Measurements from ENCODE around the gene C1orf159.
A peak's percentile ranks its signal among the peaks of the same experiment; 100 is the strongest.

The C1orf159 gene

DNA sequence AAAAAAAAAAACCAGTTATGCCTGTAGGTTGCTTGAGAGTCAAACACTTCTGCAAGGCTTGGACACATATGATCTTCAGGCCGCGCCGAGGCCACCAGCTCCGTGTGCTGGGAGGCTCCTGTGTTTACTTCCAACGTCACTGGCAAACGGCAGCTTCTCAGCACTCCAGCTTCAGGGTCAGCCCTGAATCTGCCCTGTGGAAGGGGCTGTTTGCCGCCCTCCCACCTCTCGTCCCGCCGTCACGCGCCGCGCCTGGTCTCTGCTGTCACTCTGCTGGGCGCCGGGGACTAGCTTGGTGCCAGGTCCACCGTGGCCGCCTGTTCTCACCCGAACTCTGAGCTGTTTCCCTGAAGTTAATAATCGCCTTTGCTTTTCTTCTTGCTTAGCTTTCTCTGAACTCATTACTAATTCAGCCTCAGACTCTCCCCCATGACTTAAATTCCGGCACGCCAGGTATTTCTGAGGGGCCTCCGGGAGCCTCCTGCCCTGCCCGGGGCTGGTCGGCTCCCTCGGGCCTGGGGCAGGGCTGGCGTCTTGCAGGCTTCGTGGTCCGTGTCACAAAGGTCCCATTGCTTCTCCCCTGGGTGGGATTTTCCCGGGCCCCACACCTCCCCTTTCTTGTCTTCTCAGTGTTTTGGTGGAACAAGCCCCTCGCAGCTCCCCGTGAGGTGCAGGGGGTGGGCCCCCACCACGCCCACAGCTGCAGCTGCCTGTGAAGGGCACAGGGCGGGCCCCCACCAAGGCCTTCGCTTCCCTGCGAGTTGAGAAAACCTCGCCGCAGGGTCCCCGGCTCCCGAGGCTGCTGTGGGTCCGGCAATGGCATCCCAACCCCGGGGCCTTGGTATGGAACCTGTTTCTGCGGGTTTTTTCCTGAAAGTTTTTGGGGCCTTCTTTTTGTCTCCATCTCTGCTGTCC is 14.6 kb upstream of the C1orf159 start:
- DNase-seq: no peak

DNA sequence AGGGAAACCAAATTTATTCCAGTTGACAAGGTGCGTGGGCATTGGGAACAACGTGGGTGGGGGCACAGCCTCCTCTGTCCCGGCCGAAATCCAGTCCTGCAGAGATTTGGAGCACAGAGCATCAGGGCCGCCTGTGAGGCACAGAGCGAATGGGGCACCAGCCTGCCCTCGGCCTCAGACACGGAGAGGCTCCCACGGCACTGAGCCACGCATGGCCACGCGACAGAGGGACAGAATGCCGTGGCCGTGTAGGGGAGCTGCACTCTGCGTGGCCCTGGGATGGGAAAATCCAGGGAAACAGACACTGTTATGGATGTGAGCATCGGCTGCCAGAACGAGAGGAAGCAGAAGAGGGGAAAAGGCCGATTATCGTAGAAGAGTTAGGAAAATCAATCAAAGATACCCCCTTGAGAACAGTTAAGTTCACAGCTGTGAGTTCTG is 13.5 kb upstream of the C1orf159 start:
- no peak for DNase-seq

- DNase-seq: no peak
These were observed 12.7 kb upstream of the C1orf159 start for GRCh38 chr1:1128454-1129139.

GRCh38 chr1:1127551-1128451 is 11.9 kb upstream of the C1orf159 start:
- no peak for DNase-seq

- DNase-seq: no peak
These were observed 10.1 kb upstream of the C1orf159 start for GRCh38 chr1:1125945-1126344.

DNA sequence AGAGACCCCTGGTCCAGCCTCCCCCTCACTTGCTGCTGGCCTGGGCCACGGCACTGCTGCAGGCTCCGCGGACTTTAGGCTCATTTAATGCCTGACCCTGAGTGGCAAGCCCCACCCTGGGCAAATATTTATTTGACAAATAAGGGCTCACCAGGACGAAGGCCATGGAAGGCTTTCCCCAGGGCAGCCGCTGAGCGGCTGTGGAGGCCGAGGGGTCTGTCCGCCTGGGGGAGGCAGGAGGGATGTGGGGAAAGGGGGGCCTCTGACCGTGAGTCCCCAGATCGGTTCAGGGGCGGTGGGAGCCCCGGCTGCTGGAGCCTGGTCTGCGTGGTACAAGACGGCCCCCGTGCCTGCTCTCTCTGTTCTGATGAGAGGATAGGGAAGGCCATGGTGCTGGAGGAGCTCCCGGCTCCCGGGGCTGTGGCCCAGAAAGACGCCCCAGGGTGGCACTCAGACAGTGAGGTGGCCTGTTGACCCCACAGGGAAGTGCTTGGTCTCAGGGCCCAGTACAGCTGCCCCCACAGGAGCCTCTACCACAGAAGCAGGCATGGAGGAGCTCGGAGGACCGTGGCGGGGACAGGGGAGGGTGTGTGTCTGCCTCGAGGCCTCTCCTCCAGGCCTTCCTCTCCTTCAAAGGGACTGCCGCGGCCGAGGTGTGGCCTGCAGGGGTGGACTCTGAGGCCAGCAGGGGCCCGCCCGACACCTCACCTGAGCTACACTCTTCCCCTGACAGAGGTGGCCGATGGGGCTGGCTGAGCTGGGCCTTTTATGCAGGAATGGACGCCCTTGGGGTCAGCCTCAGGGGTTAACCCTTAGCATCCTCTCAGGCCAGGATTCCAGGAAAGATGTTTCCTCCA is 9.1 kb upstream of the C1orf159 start:
- no peak for DNase-seq

- DNase-seq: no peak
These were observed 8.6 kb upstream of the C1orf159 start for GRCh38 chr1:1124508-1124785.

- no peak for DNase-seq
These were observed 8.0 kb upstream of the C1orf159 start for GRCh38 chr1:1123581-1124507.

- DNase-seq: no peak
These were observed 7.1 kb upstream of the C1orf159 start for GRCh38 chr1:1122981-1123480.

- peak; percentile 78 for DNase-seq
These were observed 6.4 kb upstream of the C1orf159 start for GRCh38 chr1:1122078-1122811.

DNA sequence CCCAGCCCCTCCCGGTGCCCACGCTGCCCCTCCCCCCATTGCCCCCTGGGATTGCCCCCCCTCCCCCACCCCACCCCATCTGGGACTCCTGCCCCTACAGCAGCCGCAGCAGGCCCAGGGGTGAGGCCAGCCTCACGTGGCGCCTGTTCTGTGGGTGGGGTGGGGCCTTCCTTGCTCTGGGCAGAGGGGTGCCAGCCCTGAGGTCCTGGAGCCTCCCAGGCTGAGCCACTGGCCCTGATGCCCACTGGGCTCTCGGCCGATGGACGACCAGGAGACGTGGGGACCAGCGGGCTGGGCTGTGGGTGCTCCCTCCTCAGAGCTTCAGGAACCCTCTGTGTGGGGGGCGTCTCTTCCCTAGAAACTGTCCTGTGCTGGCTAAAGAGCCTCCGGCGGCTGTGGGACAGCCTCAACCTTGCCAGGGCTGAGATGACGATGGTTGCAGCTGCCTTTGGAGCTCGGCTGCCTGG is 5.8 kb upstream of the C1orf159 start:
- DNase-seq: no peak

DNA sequence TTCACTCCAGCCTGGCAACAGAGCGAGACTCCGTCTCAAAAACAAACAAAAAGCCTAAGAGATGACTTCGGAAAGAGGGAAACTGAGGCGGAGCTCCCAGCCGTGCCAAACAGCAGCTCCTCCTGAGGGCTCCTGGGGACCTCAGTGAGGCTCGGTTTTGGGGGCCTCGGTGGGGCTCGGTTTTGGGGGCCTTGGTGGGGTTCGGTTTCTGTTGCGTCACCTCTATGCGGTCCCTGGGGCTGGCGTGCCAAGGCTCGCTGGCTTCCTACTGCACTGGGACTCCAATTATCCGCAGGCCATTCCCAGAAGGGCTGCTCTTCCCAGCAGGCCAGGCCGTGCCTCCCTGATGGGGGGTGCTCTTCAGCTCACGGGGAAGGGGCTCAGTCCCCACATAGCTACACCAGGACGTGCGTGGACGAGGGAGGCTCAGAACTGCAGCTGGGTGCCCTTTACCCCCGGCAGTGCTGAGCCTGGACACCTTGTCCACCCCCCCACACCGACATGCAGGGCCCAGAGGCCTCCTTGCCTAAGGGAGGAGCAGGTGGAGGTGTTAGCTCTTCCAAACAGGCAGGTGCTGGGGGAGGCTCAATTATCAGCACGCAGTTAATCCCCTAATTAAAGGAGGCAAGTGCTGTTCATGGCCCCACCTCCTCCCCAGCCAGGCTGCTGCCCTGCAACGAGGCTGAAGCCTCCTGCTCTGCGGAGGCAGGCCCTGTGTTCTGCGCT is 5.1 kb upstream of the C1orf159 start:
- DNase-seq: peak; percentile 84

- no peak for DNase-seq
These were observed 4.2 kb upstream of the C1orf159 start for GRCh38 chr1:1120096-1120495.

- DNase-seq: no peak
These were observed 3.5 kb upstream of the C1orf159 start for GRCh38 chr1:1119272-1119890.

- DNase-seq: no peak
These were observed 3.0 kb upstream of the C1orf159 start for GRCh38 chr1:1118876-1119220.

GRCh38 chr1:1118011-1118875 is 2.4 kb upstream of the C1orf159 start:
- no peak for DNase-seq

GRCh38 chr1:1117469-1117831 is 1.6 kb upstream of the C1orf159 start:
- no peak for DNase-seq

Measured in NCI-H1436 (cell line).